Esophagus muscularis mucosa (tissue), 4 donors: ENCODE measurements around the gene RAD51B. TPM values are rescaled to one million over a fixed set of nuclear protein-coding genes. Genes with fewer than 3 reads are reported as not detected.

Source experiments
- DNase-seq: peaks from one replicate; pipeline ENCODE4 v3.0.0-alpha.2; 2017; ENCODE audit errors: extremely low spot score
- H3K27ac ChIP-seq, 4 donors: fragments of 200-600 bp; sonication (generic); replicated peaks in 1 of 4; 1 replicate in 3 of 4; 2 replicates in 1 of 4; pipeline ENCODE4 v1.5.1; 2016 to 2019; ENCODE audit warnings: mild to moderate bottlenecking in 1 of 4
- H3K27me3 ChIP-seq, 4 donors: fragments of 200-600 bp; sonication (generic); one replicate each; pipeline versions ENCODE4 v1.5.1 to v1.6.0; 2016 to 2019
- H3K36me3 ChIP-seq, 4 donors: fragments of 200-600 bp; sonication (generic); one replicate each; pipeline ENCODE4 v1.5.1; 2016 to 2019
- H3K4me1 ChIP-seq, 4 donors: fragments of 200-600 bp; sonication (generic); one replicate each; pipeline ENCODE4 v1.5.1; 2016 to 2019
- H3K4me3 ChIP-seq, 4 donors: fragments of 200-600 bp; sonication (generic); 1 replicate in 2 of 4; 2 replicates in 2 of 4; pipeline ENCODE4 v1.5.1; 2016 to 2019; ENCODE audit warnings: mild to moderate bottlenecking in 4 of 4, moderate library complexity in 1 of 4
- H3K9me3 ChIP-seq, 4 donors: fragments of 200-600 bp; sonication (generic); 1 replicate in 3 of 4; 2 replicates in 1 of 4; pipeline ENCODE4 v1.5.1; 2016 to 2019
- EP300 ChIP-seq: sonication (generic); formaldehyde crosslinking; IDR thresholded peaks from one replicate; pipeline ENCODE4 v1.6.1; 2017; ENCODE audit warnings: antibody characterized with exemption
- POLR2A ChIP-seq: fragments of 450-650 bp; IDR thresholded peaks from one replicate; pipeline ENCODE4 v1.6.1; 2017; ENCODE audit warnings: antibody characterized with exemption, moderate library complexity, mild to moderate bottlenecking, low read depth
- POLR2AphosphoS5 ChIP-seq, 2 donors: sonication (generic); formaldehyde crosslinking; IDR thresholded peaks; one replicate each; pipeline ENCODE4 v1.6.1; 2017; ENCODE audit warnings: antibody characterized with exemption in 2 of 2
- WGBS: methylation state at CpG from one replicate; pipeline ENCODE4 v1.1.5; 2018; 5-methylcytosine and 5-hydroxymethylcytosine counted together
- intact Hi-C: fragments of 100-400 bp; cut with DNase I; formaldehyde crosslinking; loops from one replicate; pipeline ENCODE4 v1.15.1; 2023
- total RNA-seq, 4 donors: library from RNA; depleted of rRNA; stranded (reverse); fragments of >200 nt; gene quantifications; one replicate each; pipeline versions ENCODE4 v1.1.0 to v1.2.1, GENCODE V29; 2016
- TF ChIP-seq, protein P1 (sequence below), 3 experiments: fragments of 200-600 bp in 2 of 3; fragments of 450-650 bp in 1 of 3; sonication (generic) in 2 of 3; IDR thresholded peaks; one replicate each; pipeline ENCODE4 v1.5.1; 2017 to 2019; ENCODE audit warnings: antibody characterized with exemption in 3 of 3, mild to moderate bottlenecking in 2 of 3, moderate library complexity in 1 of 3

The RAD51B gene
- total RNA-seq, 4 donors from 2014 or later: 2.8 to 11.1 (median 5.1) TPM

- peaks cover 31 to 44% (median 37%) of the 10 kb centered on the region in 4 donors for H3K4me1 ChIP-seq
- no peaks in the 10 kb centered on the region for H3K36me3 ChIP-seq
- intact Hi-C loops: no loop called here
- H3K4me3 ChIP-seq: no peak overlapping the region
- no peaks in the 10 kb centered on the region for H3K27me3 ChIP-seq
- DNase-seq: no peak
- TF ChIP-seq EP300 (no peak), POLR2AphosphoS5 (IDR thresholded peaks at IDR 0.05) (no peak), POLR2A (no peak)
- TF ChIP-seq, protein P1, sequence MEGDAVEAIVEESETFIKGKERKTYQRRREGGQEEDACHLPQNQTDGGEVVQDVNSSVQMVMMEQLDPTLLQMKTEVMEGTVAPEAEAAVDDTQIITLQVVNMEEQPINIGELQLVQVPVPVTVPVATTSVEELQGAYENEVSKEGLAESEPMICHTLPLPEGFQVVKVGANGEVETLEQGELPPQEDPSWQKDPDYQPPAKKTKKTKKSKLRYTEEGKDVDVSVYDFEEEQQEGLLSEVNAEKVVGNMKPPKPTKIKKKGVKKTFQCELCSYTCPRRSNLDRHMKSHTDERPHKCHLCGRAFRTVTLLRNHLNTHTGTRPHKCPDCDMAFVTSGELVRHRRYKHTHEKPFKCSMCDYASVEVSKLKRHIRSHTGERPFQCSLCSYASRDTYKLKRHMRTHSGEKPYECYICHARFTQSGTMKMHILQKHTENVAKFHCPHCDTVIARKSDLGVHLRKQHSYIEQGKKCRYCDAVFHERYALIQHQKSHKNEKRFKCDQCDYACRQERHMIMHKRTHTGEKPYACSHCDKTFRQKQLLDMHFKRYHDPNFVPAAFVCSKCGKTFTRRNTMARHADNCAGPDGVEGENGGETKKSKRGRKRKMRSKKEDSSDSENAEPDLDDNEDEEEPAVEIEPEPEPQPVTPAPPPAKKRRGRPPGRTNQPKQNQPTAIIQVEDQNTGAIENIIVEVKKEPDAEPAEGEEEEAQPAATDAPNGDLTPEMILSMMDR (IDR thresholded peaks at IDR 0.05): no peak
- 95% methylated on average over 25 of the region's 25 CpGs for WGBS
- H3K9me3 ChIP-seq: no peaks in the 10 kb centered on the region
- no peak overlapping the region for H3K27ac ChIP-seq
Observed at GRCh38 chr14:68603533-68604360, 784.2 kb downstream of the RAD51B start.

DNA sequence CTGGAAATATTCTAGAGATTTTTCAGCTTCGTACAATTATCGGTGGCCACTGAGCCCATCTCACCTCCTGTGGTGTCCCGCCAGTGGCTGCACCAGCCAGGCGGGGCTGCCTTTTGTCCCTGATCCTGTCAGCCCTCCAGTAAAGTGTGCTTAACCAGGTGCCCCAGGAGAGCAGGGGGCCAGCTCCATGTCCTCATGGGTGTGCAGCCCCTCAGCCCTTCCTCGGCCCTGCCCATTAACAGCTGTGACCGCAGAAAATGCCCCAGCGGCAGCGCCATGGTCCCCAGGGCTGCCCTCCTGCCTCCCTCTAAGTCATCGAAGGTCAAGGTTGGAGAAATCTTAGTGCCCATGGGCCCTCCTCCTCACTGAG lies 784.8 kb downstream of the RAD51B start:
- TF ChIP-seq EP300 (no peak), POLR2AphosphoS5 (IDR thresholded peaks at IDR 0.05) (no peak), POLR2A (no peak)
- TF ChIP-seq, protein P1 (IDR thresholded peaks at IDR 0.05): no peak
- H3K9me3 ChIP-seq: no peaks in the 10 kb centered on the region
- H3K4me3 ChIP-seq: no peak overlapping the region
- no peaks in the 10 kb centered on the region for H3K27me3 ChIP-seq
- H3K27ac ChIP-seq: no peak overlapping the region
- peaks cover 27 to 39% (median 32%) of the 10 kb centered on the region in 4 donors for H3K4me1 ChIP-seq
- H3K36me3 ChIP-seq: no peaks in the 10 kb centered on the region
- WGBS: 100% methylated on average over 5 of the region's 9 CpGs
- intact Hi-C loops: no loop called here
- DNase-seq: no peak

GRCh38 chr14:68604822-68605221 lies 785.2 kb downstream of the RAD51B start:
- no peak for DNase-seq
- H3K27ac ChIP-seq: no peak overlapping the region
- H3K4me1 ChIP-seq: peaks cover 23 to 35% (median 27%) of the 10 kb centered on the region in 4 donors
- no peaks in the 10 kb centered on the region for H3K36me3 ChIP-seq
- H3K9me3 ChIP-seq: no peaks in the 10 kb centered on the region
- 87% methylated on average over 10 of the region's 10 CpGs for WGBS
- H3K27me3 ChIP-seq: no peaks in the 10 kb centered on the region
- intact Hi-C loops: no loop called here
- TF ChIP-seq POLR2AphosphoS5 (IDR thresholded peaks at IDR 0.05) (no peak), EP300 (no peak), POLR2A (no peak)
- TF ChIP-seq, protein P1 (IDR thresholded peaks at IDR 0.05): no peak
- no peak overlapping the region for H3K4me3 ChIP-seq

GRCh38 chr14:68606176-68606575 lies 786.6 kb downstream of the RAD51B start:
- peak overlapping the region in 1 of 4 donors; percentile 66 for H3K27ac ChIP-seq

More at GRCh38 chr14:68606176-68606575, 786.6 kb downstream of the RAD51B start:
- no peak overlapping the region for H3K4me3 ChIP-seq
- no peaks in the 10 kb centered on the region for H3K27me3 ChIP-seq
- H3K9me3 ChIP-seq: no peaks in the 10 kb centered on the region
- WGBS: 71% methylated on average over 3 of the region's 3 CpGs
- H3K4me1 ChIP-seq: peaks cover 17 to 36% (median 28%) of the 10 kb centered on the region in 4 donors
- DNase-seq: no peak
- TF ChIP-seq POLR2A (no peak), EP300 (no peak), POLR2AphosphoS5 (IDR thresholded peaks at IDR 0.05) (no peak)
- TF ChIP-seq, protein P1 (IDR thresholded peaks at IDR 0.05): no peak
- intact Hi-C loops: no loop called here
- no peaks in the 10 kb centered on the region for H3K36me3 ChIP-seq
